Measurements from ENCODE around the gene PRKCA. TPM values are rescaled to one million over a fixed set of nuclear protein-coding genes. Genes with fewer than 3 reads are reported as not detected.
"Not testable (repeated sequence)": the region's sequence is repeated elsewhere in the genome, so short reads cannot be mapped to it uniquely, and the experiment has no call there.

Gene PRKCA
- total RNA-seq, 1 donor from 2014 or later = 6.7 TPM

DNA sequence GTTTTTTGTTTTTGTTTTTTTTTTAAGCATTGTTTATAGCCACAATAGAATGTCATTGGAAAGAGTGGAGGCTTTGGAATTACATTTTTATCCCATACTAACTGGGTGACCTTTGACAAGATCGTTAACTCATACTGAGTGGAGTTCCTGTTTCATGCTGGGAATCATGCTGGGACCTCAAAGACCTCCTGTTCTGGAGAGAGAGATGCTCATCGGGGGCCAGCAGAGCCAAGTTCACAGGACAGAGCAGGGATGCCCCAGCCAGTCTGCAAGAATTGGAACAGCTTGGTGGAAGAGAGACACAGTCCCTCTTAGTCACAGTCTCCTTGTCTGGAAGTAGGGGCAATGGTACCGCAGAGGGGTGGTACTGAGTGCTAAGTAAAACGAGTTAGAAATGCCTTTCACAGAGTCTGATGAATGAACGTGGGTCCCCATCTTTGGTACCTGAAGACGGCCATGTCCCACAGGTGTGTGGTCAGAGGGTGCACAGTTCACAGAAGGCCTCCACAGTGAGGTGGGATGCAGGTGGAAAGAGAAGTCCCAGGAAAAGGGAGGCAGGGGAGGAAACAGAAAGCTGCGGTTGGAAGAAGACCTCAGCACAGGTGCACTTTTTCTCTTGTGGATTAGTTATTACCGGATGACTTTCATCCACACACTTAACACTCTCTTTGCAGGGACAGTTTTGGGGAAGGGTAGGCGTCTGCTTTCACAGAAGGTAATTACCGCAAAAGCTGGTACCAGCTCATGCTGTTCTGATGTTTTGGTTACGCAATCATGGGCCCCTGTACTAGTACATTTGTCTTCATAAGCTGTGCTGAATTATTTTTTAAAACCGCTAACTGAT lies 147.8 kb downstream of the PRKCA start:
- H3K4me3 ChIP-seq (ENCODE audit: low read depth, low read length) = no peak overlapping the region
- DNase-seq (ENCODE audit: low read depth) = no peak
- TF ChIP-seq, protein P1, sequence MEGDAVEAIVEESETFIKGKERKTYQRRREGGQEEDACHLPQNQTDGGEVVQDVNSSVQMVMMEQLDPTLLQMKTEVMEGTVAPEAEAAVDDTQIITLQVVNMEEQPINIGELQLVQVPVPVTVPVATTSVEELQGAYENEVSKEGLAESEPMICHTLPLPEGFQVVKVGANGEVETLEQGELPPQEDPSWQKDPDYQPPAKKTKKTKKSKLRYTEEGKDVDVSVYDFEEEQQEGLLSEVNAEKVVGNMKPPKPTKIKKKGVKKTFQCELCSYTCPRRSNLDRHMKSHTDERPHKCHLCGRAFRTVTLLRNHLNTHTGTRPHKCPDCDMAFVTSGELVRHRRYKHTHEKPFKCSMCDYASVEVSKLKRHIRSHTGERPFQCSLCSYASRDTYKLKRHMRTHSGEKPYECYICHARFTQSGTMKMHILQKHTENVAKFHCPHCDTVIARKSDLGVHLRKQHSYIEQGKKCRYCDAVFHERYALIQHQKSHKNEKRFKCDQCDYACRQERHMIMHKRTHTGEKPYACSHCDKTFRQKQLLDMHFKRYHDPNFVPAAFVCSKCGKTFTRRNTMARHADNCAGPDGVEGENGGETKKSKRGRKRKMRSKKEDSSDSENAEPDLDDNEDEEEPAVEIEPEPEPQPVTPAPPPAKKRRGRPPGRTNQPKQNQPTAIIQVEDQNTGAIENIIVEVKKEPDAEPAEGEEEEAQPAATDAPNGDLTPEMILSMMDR (conservative IDR thresholded peaks at IDR 0.05; ENCODE audit: low read depth, low read length) = no peak

DNA sequence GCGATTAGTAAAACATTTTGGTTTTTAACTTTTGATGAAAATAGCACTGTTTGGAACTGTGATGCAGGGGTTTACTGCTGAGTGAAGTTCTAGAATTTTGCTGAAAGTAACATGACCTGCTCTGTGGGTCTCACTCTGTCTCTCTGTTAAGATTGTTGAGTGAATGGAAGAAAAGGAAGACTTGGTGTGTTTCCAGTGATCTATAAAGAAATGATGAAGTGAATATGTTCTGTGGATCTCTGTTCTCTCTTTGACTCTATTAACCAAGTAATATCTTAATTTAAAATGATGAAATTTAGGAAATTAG lies 148.4 kb downstream of the PRKCA start:
- TF ChIP-seq, protein P1 (conservative IDR thresholded peaks at IDR 0.05; ENCODE audit: low read depth, low read length) = no peak
- DNase-seq (ENCODE audit: low read depth) = no peak
- H3K4me3 ChIP-seq (ENCODE audit: low read depth, low read length) = no peak overlapping the region

DNA sequence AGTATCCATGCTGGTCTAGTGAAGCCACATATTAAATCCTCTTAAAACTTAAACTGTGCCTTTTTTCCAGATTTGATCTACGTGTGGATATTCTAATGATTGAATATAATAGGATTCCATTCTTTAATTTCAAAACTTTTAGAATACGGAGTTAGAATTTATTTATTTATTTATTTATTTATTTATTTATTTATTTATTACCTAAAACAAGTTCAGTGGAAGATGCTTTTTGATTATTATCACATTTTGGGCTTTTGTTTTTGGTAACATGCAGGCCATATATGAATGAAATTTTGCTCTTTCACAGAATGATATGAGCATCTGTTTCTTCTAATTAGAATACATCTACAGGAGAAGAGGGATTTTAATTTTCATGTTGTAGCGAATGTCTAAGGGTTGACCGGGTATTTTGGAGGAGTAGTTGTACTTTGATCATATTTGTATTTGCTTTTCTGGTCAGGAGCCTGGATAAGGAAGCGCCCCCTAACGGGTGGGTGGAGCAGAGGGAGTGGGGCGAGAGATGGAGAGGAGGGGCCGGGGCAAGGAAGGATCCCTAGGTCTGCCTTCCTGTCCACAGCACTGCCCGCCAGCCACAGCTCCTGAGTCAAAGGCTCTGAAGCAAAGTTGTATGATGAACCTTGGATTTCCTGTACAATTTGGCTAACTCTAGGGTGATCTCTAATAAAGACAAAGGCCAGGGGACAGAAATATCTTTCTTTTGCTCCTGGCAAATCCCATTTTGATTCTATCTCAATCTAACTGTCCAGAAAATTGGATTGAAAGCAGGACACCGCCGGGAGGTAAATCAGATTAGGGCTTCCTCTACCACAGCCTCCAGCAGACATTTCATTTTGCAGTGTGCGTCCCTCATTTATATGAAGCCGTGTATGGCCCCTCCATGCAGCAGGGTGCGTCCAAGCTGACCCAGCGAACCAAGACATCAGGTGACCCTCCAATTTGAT lies 149.1 kb downstream of the PRKCA start:
- H3K4me3 ChIP-seq (ENCODE audit: low read depth, low read length) = no peak overlapping the region
- TF ChIP-seq, protein P1 (conservative IDR thresholded peaks at IDR 0.05; ENCODE audit: low read depth, low read length) = peak; percentile 55
- DNase-seq (ENCODE audit: low read depth) = no peak

DNA sequence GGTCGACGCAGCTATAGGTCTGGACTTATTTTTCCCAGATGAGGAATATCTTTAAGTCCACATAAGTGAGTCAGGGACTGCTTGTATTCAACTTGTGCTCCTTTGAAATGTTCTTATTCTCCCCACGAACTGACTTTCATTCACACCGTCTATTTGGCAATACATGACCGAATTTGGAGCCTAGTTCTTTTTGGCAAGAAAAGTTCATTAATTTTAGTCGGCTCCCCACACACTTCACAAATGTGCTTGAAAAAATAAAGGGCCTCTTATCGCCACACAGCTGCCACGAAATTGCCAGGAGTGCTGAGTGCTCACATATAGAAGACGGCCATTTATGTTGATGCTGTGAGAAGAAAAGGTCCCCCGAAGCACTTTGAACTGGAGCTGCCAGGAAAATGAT lies 152.6 kb downstream of the PRKCA start:
- H3K4me3 ChIP-seq (ENCODE audit: low read depth, low read length) = no peak overlapping the region
- TF ChIP-seq, protein P1 (conservative IDR thresholded peaks at IDR 0.05; ENCODE audit: low read depth, low read length) = no peak
- DNase-seq (ENCODE audit: low read depth) = no peak

DNA sequence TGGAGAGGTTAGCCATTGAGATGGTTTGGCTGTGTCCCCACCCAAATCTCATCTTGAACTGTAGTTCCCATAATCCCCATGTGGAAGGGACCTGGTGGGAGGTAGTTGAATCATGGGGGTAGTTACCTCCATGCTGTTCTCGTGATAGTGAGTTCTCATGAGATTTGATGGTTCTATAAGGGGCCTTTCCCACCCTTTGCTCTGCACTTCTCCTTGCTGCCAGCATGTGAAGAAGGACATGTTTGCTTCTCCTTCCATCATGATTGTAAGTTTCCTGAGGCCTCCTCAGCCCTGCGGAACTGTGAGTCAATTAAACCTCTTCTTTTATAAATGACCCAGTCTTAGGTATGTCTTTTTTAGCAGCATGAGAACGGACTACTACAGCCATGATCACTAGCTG lies 155.1 kb downstream of the PRKCA start:
- H3K4me3 ChIP-seq (ENCODE audit: low read depth, low read length); DNase-seq (ENCODE audit: low read depth): not testable (repeated sequence)

DNA sequence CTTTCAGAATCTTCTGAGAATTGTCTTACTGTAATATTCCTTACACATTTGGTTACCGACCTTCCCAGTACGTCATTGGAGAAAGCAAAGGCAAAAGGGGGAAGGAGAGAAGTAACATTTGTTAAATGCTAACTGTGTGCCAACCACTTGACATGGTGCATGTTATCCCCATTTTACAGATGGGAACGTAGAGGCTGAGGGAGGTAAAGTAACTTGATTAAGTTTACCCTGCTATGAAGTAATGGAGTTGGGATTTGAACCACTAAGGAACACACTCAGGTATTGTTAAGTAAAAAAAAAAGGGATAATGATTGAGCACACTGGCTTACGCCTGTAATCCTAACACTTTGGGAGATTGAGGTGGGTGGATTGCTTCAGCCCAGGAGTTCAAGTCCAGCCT lies 156.4 kb downstream of the PRKCA start:
- TF ChIP-seq, protein P1 (conservative IDR thresholded peaks at IDR 0.05; ENCODE audit: low read depth, low read length) = no peak

DNA sequence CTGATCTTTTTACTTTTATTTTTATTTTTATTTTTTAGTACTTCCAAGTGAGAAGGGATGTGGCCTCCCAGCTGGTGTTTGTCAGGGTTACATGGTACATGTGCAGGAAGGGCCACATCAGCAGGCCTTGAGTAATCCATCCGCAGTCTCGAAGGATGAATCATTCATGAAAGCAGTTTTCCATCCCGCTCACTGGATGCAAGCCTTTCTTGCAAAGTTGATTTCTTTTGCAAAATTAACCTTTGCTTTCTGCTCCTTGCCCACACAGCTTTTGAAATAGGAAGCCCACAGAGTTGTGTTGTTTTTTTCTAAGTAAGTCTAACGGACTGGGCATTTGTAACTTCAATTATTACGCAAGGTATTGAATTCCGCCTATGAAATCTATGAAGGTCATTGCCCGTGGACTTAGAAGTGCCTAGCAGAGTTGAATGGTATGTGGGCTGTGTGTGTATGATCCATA lies 157.4 kb downstream of the PRKCA start:
- H3K4me3 ChIP-seq (ENCODE audit: low read depth, low read length) = no peak overlapping the region
- DNase-seq (ENCODE audit: low read depth) = peak; percentile 97

More for the DNA sequence above, 156.4 kb downstream of the PRKCA start:
- H3K4me3 ChIP-seq (ENCODE audit: low read depth, low read length) = no peak overlapping the region
- no peak for DNase-seq (ENCODE audit: low read depth)

More for the DNA sequence above, 157.4 kb downstream of the PRKCA start:
- TF ChIP-seq, protein P1 (conservative IDR thresholded peaks at IDR 0.05; ENCODE audit: low read depth, low read length) = no peak
